Upper lobe of left lung (tissue), 4 donors: ENCODE data around the gene TP53I11.

ENCODE experiments used
- CTCF ChIP-seq, 6 experiments: fragments of 450-650 bp in 4 of 6; fragments of 200-600 bp in 2 of 6; sonication (generic) in 2 of 6; IDR thresholded peaks; one replicate each; pipeline ENCODE4 v1.5.1; 2016 to 2019; ENCODE audit warnings: antibody characterized with exemption in 6 of 6
- EP300 ChIP-seq, 4 donors: sonication (generic); formaldehyde crosslinking; IDR thresholded peaks; one replicate each; pipeline ENCODE4 v1.5.1; 2017; ENCODE audit warnings: antibody characterized with exemption in 4 of 4, control low read depth in 2 of 4
- POLR2A ChIP-seq, 4 donors: fragments of 450-650 bp; IDR thresholded peaks; one replicate each; pipeline ENCODE4 v1.5.1; 2016 to 2017; ENCODE audit warnings: antibody characterized with exemption in 4 of 4, mild to moderate bottlenecking in 2 of 4
- POLR2AphosphoS5 ChIP-seq, 2 donors: sonication (generic); formaldehyde crosslinking; IDR thresholded peaks; one replicate each; pipeline ENCODE4 v1.5.1; 2017; ENCODE audit warnings: antibody characterized with exemption in 2 of 2

DNA sequence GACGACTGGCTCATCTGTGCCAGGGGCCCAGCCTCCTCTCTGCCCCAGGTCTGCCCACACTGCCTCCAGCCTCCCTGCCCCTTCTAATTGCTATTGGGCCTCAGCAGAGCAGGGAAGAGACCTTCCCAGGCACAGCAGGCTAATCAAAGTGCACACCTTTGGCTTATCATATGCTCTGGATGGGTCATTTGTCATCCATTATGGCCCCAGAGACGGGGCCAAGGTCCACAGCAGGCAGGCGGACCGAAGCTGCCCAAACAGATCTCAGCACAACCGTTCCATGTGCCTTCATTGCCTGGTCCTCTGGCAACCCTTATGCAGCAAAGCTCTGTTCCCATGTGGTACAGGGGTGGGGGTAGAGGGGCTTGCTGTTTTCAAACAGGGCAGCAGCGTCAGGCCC is 66.6 kb downstream of the TP53I11 start:
- TF ChIP-seq CTCF (IDR thresholded peaks at IDR 0.05) = no peak
- no peak for TF ChIP-seq POLR2A (IDR thresholded peaks at IDR 0.05)
- TF ChIP-seq EP300 (IDR thresholded peaks at IDR 0.05) = no peak
- no peak for TF ChIP-seq POLR2AphosphoS5 (IDR thresholded peaks at IDR 0.05)
